Transverse colon (tissue), 4 donors: ENCODE results near the gene ALDH3A1. TPM values are rescaled to one million over a fixed set of nuclear protein-coding genes. Genes with fewer than 3 reads are reported as not detected.

Source experiments
- DNase-seq: peaks from one replicate; pipeline ENCODE4 v3.0.0-alpha.2; 2019
- H3K27ac ChIP-seq, 4 donors: fragments of 200-600 bp; sonication (generic); 2 replicates each; pipeline ENCODE4 v1.5.1; 2016 to 2018; ENCODE audit warnings: inconsistent platforms in 4 of 4
- H3K27me3 ChIP-seq: fragments of 200-600 bp; sonication (generic); 2 replicates; pipeline ENCODE4 v1.5.1; 2017; ENCODE audit warnings: inconsistent platforms
- H3K36me3 ChIP-seq, 4 donors: fragments of 200-600 bp; sonication (generic); 2 replicates each; pipeline ENCODE4 v1.5.1; 2017 to 2019; ENCODE audit warnings: inconsistent platforms in 4 of 4
- H3K4me1 ChIP-seq, 4 donors: fragments of 200-600 bp; sonication (generic); 2 replicates each; pipeline ENCODE4 v1.5.1; 2017 to 2020; ENCODE audit warnings: inconsistent platforms in 4 of 4
- H3K4me3 ChIP-seq, 4 donors: fragments of 200-600 bp; sonication (generic); 1 replicate in 1 of 4; 2 replicates in 3 of 4; pipeline versions ENCODE4 v1.5.1 to v1.6.1; 2017 to 2019; ENCODE audit warnings: inconsistent platforms in 4 of 4
- H3K9me3 ChIP-seq, 2 donors: fragments of 200-600 bp; sonication (generic); 2 replicates each; pipeline ENCODE4 v1.5.1; 2017 to 2019; ENCODE audit warnings: inconsistent platforms in 2 of 2
- CTCF ChIP-seq, 5 experiments: fragments of 200-600 bp in 3 of 5; fragments of 450-650 bp in 2 of 5; sonication (generic) in 3 of 5; IDR thresholded peaks; 1 replicate in 2 of 5; 2 replicates in 3 of 5; pipeline ENCODE4 v1.5.1; 2016 to 2017; ENCODE audit warnings: antibody characterized with exemption in 5 of 5, inconsistent platforms in 3 of 5, mild to moderate bottlenecking in 2 of 5, moderate library complexity in 1 of 5
- EP300 ChIP-seq: sonication (generic); formaldehyde crosslinking; IDR thresholded peaks from one replicate; pipeline ENCODE4 v1.6.1; 2017; ENCODE audit warnings: antibody characterized with exemption, low read depth
- POLR2A ChIP-seq: fragments of 450-650 bp; IDR thresholded peaks from one replicate; pipeline ENCODE4 v1.6.1; 2016; ENCODE audit warnings: antibody characterized with exemption, mild to moderate bottlenecking, moderate library complexity
- POLR2AphosphoS5 ChIP-seq, 3 donors: sonication (generic); formaldehyde crosslinking; IDR thresholded peaks; one replicate each; pipeline ENCODE4 v1.6.1; 2016; ENCODE audit warnings: antibody characterized with exemption in 3 of 3
- WGBS, 2 donors: methylation state at CpG; one replicate each; pipeline ENCODE4 v1.1.5; 2018; ENCODE audit warnings: low coverage in 1 of 2; 5-methylcytosine and 5-hydroxymethylcytosine counted together
- in situ Hi-C, 4 donors: fragments of 200-750 bp; cut with MboI; loops; one replicate each; pipeline versions ENCODE4 v1.15.0 to v1.15.1; 2017; ENCODE audit warnings: low sequenced_read_pairs in 3 of 4, low pct_ligation_motif_present in 1 of 4, low pct_unique_long_range_greater_than_20kb in 1 of 4
- intact Hi-C: fragments of 100-400 bp; cut with DNase I; formaldehyde crosslinking; loops from one replicate; pipeline ENCODE4 v1.15.1; 2023; ENCODE audit warnings: low total_unique reads
- total RNA-seq, 4 donors: library from RNA; depleted of rRNA; stranded (reverse); fragments of >200 nt; gene quantifications; one replicate each; pipeline ENCODE4 v1.1.0, GENCODE V29; 2016

Gene ALDH3A1
- total RNA-seq, 4 donors from 2014 or later, result 1.2 to 15.3 (median 3.4) TPM

- Histone ChIP-seq H3K4me3 (no peak overlapping the region), H3K4me1 (peaks cover 0 to 7% (median 0%) of the 10 kb centered on the region in 4 donors), H3K27me3 (no peaks in the 10 kb centered on the region), H3K27ac (no peak overlapping the region), H3K9me3 (no peaks in the 10 kb centered on the region), H3K36me3 (no peaks in the 10 kb centered on the region)
- intact Hi-C loops (loop anchor here (10.0 kb wide), 1 partner anchor 399 kb away; the partner anchor contains the start of gene B9D1), in situ Hi-C loops (loop anchor here (5.0 to 25.0 kb wide), 5 partner anchors 101 to 401 kb away; partner anchors contain the start of gene B9D1 (in 4 of the 4))
- DNase-seq, result no peak
- TF ChIP-seq POLR2AphosphoS5 (IDR thresholded peaks at IDR 0.05) (no peak), POLR2A (no peak), EP300 (no peak), CTCF (IDR thresholded peaks at IDR 0.05) (no peak)
- WGBS, 2 donors, result 97% methylated on average over 2 of the region's 2 CpGs; no CpG with 5 or more reads in 1 of the 2 donors
These were observed 15.3 kb upstream of the ALDH3A1 start for GRCh38 chr17:19763416-19763815.

- intact Hi-C loops (loop anchor here (1.0 to 10.0 kb wide), 2 partner anchors 248 to 398 kb away; partner anchors contain the start of gene B9D1), in situ Hi-C loops (loop anchor here (5.0 to 25.0 kb wide), 5 partner anchors 100 to 400 kb away; partner anchors contain the start of gene B9D1 (in 4 of the 4))
- H3K27ac ChIP-seq, result no peak overlapping the region
- no peaks in the 10 kb centered on the region for H3K9me3 ChIP-seq
- DNase-seq, result peak; percentile 60
- no peaks in the 10 kb centered on the region for H3K36me3 ChIP-seq
- TF ChIP-seq CTCF (IDR thresholded peaks at IDR 0.05) (peak; percentile 52 to 77 (median 61)), POLR2A (no peak)
- H3K27me3 ChIP-seq, result no peaks in the 10 kb centered on the region
- 42% methylated on average over 15 of the region's 15 CpGs; no CpG with 5 or more reads in 1 of the 2 donors for WGBS, 2 donors
- no peak overlapping the region for H3K4me3 ChIP-seq
- peaks cover 0 to 7% (median 0%) of the 10 kb centered on the region in 4 donors for H3K4me1 ChIP-seq
These were observed 14.4 kb upstream of the ALDH3A1 start for GRCh38 chr17:19762515-19762961.

GRCh38 chr17:19760746-19761145, 12.6 kb upstream of the ALDH3A1 start:
- Histone ChIP-seq H3K27me3 (no peaks in the 10 kb centered on the region), H3K4me1 (no peaks in the 10 kb centered on the region), H3K36me3 (no peaks in the 10 kb centered on the region), H3K27ac (no peak overlapping the region), H3K9me3 (no peaks in the 10 kb centered on the region), H3K4me3 (no peak overlapping the region)
- intact Hi-C loops (loop anchor here (1.0 to 10.0 kb wide), 2 partner anchors 183 to 396 kb away; partner anchors contain the start of gene B9D1), in situ Hi-C loops (loop anchor here (5.0 to 25.0 kb wide), 5 partner anchors 98 to 398 kb away; partner anchors contain the start of gene B9D1 (in 4 of the 4))
- no peak for TF ChIP-seq EP300
- WGBS, 2 donors, result 40 to 81% methylated on average over 1 to 9 of the region's 9 CpGs
- no peak for DNase-seq

- H3K4me3 ChIP-seq, result no peak overlapping the region
- TF ChIP-seq POLR2AphosphoS5 (IDR thresholded peaks at IDR 0.05) (no peak), EP300 (no peak), CTCF (IDR thresholded peaks at IDR 0.05) (no peak), POLR2A (no peak)
- H3K9me3 ChIP-seq, result no peaks in the 10 kb centered on the region
- DNase-seq, result no peak
- no peak overlapping the region for H3K27ac ChIP-seq
- intact Hi-C loops, result loop anchor here (5.0 to 10.0 kb wide), 2 partner anchors 98 to 395 kb away; partner anchors contain the start of gene B9D1
- no peaks in the 10 kb centered on the region for H3K36me3 ChIP-seq
- no peaks in the 10 kb centered on the region for H3K4me1 ChIP-seq
- in situ Hi-C loops, result loop anchor here (5.0 to 25.0 kb wide), 5 partner anchors 98 to 398 kb away; partner anchors contain the start of gene B9D1 (in 4 of the 4)
- no peaks in the 10 kb centered on the region for H3K27me3 ChIP-seq
- WGBS, 2 donors, result 82% methylated on average over 24 of the region's 24 CpGs; no CpG with 5 or more reads in 1 of the 2 donors
These were observed 11.8 kb upstream of the ALDH3A1 start for GRCh38 chr17:19759568-19760549.
